ENCODE data around the gene CDC37L1. TPM values are rescaled to one million over a fixed set of nuclear protein-coding genes. Genes with fewer than 3 reads are reported as not detected.

The CDC37L1 gene
- total and polyA plus RNA-seq, 2 of the 8 experiments (the other 6 are each of a cell fraction or from before 2014, with no cell fraction given): 4.6 to 23.8 TPM

DNA sequence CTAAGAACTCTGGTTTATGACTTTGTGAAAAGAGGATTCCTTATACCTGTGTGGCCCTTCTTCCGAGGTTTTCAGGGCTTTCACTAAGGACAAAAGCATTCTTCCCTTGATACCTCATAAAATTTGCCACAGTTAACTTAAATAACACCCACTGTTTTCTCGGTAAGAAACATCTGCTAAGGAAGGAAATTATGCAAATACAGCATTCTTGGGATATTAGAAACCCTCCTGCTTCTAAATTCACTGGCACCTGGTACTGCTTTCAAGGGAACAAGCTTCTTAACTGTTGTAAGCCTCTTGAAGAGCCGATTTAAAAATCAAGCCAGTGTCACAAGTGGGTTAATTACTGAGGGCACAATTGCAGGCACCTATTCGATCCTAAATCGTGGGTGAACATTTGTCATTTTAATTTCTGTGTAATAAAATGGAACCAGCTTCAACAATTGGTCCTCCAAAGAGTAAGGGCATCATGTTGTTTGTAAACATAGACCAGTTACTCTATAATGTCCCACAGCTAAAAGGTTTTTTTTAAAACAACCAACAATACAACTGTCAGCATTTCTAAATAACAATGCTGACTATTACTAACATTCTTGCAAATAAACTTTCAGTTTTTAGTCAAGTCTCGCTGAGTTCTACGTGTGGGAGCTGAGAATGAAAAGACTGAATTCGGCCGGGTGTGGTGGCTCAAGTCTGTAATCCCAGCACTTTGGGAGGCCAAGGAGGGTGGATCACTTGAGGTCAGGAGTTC, 35.1 kb downstream of the CDC37L1 start (continued):
- no peak for TF ChIP-seq TAF7 (optimal IDR thresholded peaks at IDR 0.05; ENCODE audit: borderline replicate concordance, low read depth, low read length)
- no peak for TF ChIP-seq CBX8 (IDR thresholded peaks at IDR 0.05; ENCODE audit: borderline replicate concordance, low read depth, low read length)
- TF ChIP-seq, protein P1, sequence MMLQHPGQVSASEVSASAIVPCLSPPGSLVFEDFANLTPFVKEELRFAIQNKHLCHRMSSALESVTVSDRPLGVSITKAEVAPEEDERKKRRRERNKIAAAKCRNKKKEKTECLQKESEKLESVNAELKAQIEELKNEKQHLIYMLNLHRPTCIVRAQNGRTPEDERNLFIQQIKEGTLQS (IDR thresholded peaks at IDR 0.05; ENCODE audit: insufficient read depth, low read depth, low read length): no peak
- TF ChIP-seq BRCA1 (IDR thresholded peaks at IDR 0.05; ENCODE audit: low read depth, low read length): no peak
- no peak for TF ChIP-seq JUN (IDR thresholded peaks at IDR 0.05; ENCODE audit: low read depth, low read length)
- no peak for TF ChIP-seq ZNF274 (IDR thresholded peaks at IDR 0.05; ENCODE audit: borderline replicate concordance, extremely low read depth, low read length)
- TF ChIP-seq CREB1 (IDR thresholded peaks at IDR 0.05): no peak
- TF ChIP-seq GABPA (IDR thresholded peaks at IDR 0.05; ENCODE audit: borderline replicate concordance, insufficient read depth, low read length): no peak
- TF ChIP-seq CHD1 (IDR thresholded peaks at IDR 0.05; ENCODE audit: low read depth, low read length): no peak
- TF ChIP-seq KDM4A (IDR thresholded peaks at IDR 0.05; ENCODE audit: low read depth, low read length, severe bottlenecking): no peak
